Fibroblast of skin of right biceps (primary cell): ENCODE results near the gene GMPR2.
"Not testable (repeated sequence)": the region's sequence is repeated elsewhere in the genome, so short reads cannot be mapped to it uniquely, and the experiment has no call there.

Experiments used
- DNase-seq: peaks from one replicate; pipeline ENCODE4 v3.0.0-alpha.2; 2013

The GMPR2 gene

DNA sequence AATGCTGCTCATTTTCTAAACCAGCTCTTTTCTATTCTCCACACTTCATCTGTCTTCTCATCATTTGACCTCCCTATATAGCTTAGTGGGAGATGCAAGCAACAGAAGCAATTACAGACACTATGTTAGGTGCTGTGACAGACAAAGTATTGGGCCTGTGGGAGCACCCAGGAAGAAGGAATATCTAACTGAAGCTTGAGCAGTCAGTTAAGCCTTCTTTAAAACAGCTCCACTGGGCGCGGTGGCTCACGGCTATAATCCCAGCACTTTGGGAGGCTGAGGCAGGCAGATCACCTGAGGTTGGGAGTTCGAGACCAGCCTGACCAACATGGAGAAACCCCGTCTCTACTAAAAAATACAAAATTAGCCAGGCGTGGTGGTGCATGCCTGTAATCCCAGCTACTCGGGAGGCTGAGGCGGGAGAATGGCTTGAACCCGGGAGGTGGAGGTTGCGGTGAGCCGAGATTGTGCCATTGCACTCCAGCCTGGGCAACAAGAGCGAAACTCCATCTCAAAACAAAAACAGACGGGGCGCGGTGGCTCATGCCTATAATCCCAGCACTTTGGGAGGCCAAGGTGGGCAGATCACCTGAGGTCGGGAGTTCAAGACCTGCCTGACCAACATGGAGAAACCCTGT is 29.4 kb upstream of the GMPR2 start:
- not testable (repeated sequence) for DNase-seq

DNA sequence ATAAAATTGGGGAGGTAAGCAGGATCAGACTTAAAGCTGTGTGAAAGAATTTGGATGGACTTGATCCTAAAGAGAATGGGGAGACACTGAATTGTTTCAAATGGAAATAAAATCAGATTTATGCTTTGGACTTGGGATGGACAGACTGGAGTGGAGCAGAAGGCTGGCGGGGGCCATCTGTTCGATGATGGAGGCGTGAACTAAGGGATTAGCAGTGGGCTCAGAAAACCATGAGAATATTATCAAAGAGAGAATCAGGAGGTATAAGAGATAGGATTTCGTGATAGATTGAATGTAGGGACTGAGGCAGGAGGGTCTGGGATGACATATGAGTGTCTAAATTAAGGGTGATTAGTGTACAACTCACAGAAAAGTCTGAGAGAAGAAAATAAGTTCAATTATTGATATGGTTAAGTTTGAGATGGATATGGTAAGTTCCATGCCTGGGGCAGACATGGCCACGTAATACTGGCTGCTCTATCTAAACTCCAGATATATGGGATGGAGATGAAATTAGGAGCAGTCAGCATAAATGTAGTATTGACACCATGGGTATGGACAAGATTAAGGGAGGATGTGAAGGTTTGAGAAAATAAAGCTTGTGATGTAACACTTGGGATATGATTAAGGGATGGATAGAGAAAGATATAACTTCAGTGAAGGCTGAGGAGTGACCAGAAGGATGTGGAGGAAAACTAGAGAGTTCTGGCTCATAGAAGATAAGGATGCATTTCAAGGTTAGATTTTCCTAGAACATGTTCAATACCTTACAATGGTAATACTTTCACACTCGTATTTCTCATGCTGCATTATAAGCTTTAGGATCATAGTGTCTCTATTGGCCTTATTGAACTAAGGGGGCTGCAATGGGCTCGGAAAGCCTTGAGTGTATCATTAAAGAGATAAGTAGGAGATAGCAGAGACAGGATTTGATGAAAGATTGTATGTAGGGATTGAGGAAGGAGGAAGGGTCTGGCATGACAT is 28.3 kb upstream of the GMPR2 start:
- DNase-seq = no peak

DNA sequence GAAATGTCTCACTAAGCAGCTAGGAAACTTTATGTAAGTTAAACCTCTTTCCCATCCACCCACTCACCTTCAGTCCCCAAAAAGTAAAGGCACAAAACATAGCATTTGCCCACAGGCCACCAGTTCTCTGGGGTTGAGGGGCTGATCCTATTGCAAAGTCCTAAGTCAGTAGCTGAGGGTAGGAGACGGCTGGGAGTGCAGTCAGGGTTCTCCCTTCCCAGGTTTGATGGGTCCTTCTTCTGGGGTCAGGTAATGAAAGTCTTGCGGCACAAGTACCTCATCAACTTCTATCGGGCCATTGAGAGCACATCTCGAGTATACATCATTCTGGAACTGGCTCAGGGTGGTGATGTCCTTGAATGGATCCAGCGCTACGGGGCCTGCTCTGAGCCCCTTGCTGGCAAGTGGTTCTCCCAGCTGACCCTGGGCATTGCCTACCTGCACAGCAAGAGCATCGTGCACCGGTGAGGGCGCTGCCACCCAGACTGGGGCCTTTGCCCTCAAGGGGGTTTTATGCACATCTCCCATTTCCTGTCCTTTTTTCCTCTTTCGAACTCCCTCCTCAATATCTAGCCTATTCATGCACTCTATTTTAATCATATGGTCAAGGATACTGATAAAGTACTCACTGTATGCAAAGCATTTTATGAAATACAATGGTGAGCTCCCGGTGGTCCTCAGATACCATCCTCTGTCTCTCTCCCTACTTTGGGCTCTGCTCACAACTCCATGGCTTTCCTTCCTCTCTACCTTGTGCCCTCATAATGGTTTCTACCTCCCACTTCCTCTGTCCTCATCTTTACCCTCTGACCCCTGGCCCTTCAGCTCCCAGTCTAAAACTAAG is 26.2 kb upstream of the GMPR2 start:
- no peak for DNase-seq

DNA sequence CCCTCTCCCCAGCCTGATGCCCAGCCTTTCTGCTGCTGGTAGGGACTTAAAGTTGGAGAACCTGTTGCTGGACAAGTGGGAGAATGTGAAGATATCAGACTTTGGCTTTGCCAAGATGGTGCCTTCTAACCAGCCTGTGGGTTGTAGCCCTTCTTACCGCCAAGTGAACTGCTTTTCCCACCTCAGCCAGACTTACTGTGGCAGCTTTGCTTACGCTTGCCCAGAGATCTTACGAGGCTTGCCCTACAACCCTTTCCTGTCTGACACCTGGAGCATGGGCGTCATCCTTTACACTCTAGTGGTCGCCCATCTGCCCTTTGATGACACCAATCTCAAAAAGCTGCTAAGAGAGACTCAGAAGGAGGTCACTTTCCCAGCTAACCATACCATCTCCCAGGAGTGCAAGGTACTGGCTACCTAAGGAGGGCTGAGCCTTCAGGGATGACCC is 25.6 kb upstream of the GMPR2 start:
- no peak for DNase-seq

DNA sequence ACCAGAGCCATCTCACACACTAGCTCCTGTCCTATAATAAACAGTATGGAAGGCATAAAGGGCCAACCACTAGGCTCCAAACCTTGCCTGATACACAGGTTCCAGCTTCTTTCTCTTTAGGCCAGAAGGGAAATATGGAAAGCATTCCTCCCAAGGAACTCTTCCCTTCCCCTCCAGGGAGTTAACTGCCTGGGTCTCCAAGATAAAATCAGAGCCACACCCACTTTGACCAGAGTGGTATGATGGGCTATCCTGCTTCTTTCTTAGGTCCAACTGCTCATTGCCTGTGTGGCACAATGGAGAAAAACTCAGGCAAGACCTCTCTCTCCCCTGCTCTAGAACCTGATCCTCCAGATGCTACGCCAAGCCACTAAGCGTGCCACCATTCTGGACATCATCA is 25.1 kb upstream of the GMPR2 start:
- no peak for DNase-seq

DNA sequence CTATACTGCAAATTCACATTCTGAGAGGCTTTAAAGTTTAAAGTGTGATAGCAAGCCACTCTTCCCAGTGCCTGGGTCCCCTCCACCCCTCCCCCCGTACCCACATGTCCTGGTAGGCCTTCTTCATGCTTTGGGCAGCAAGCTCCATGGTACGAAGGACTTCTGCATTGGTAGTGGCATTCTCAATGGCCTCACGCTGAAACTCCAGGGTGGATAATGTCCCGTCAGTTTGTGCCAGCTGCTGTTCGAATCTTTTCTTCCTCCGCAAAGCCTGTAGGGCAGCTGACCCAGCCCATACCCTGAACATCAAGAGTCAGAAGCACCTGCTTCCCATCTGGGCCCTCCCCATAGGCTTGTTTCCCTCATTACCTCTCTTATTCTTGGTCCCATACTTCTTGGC is 21.4 kb upstream of the GMPR2 start:
- no peak for DNase-seq

DNA sequence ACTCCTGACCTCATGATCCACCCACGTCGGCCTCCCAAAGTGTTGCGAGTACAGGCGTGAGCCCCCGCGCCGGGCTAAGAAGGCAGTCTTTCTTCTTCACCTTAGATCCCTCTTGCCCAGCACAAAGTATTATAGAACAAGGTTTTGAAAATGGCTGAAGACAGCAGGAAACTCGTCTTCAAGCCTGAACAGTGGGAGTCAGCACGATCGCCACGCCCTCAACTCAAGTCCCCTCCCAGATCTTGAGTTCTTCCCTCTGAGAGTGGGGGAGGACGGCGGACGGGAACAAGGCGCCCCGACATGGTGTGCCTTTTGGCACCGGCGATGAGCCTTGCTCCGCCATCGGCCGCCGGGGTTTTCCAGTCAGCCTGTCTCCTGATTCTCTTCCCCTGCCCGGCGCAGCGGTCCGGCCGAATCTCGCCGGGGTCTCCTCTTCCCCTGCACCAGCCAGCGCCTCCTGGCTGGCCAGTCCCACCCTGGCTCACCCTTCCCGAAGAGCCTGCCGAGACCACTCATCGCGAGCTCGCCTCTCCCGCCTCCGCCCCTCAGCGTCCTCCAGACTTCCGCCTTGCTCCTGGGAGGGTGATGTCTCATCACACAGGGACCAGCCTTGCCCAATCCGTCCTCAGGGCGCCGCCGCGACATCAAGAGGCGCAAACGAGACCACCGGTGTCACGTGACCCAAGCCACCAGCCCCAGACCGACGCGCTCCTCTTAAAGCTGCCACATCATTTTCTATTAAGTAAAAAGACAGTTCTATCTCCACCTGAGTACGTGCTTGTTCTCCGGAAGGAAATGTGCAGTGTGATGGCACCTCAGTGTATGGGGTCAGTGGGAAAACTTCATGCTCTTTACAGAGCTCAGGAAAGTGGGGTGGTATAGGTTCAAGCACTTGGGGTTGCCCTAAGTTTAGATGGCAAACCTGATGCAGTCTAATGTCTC is 19.5 kb upstream of the GMPR2 start, which contains the start of gene CHMP4A:
Gene CHMP4A (minus strand): TSS at position 565 of the 942 bp plus-strand sequence. CDS start 49 bp downstream, at position 516.
- DNase-seq = peak; percentile 99

DNA sequence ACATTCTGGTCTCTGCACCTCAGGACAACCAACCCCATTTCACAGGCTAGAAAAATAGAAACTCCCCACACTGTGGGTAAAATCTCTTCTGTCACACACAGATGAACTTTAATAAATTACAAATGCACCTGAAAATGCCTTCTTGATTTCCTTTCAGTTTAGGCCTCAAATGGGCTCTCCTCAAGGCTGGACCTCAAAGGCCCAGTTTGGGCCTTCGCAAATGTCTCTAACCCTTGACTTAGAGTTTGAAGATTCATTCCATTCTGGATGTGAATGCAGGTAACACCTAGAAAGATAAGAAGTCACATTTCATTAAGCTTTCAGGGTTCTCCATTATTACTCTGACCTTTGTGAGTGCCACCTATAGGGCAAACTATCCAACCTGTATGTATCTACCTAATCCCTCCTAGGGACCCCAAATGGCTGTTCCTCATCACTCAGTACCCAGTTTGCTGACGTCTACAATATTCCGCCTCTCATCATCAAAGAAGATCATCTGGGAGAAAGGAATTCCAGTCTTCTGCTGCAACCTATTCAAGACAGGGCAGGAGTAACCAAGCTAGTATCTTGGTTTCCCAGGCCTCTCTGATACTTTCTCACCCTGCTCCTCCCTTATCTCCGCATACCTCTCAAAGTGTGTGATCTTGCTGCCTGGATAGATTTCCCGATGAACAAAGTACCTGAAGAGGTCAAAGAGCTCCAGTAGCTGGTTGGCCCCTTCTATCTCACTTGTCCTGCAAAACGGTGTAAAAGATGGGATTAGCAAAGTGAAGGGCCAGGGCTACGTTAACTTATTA is 18.7 kb upstream of the GMPR2 start:
- DNase-seq = no peak

DNA sequence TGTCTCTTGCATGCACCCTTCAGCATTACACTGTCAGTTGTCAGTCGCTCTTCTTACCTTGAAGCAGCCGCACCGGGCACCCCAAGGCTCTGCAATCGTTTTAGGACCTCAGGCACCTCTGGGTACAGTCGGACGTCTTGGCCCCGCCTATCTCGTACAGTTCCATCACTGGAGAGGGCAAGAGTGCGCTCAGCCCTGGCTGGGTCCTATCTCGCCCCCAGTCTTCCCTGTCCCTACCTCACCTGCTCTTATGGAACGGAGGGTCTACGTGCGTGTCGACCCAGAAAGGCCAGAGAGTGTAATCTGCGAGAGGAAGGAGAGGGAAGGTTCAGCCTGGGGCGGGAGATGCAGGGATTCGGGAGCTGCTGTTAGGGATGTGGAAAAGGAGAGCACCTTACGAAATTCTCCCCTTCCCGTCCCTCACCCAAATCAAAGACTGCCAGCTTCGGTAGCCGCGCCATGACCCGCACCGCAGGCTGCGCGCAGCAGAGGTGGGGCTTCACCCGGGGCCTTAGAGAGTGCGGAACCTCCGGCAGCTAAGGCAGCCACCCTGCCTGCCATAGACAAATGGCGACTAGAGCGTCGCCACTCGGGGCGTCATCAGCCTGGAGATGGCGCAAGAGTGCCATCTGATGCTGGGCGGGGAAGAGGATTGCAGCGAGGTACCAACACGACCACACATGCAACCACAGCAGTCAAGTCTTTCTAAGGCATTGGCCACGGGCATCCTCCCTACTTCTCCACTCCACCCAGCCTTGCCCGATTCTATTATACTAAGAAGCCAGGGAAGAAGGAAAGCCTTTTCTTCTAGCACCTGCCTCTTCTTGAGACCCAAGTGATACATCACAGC is 17.0 kb upstream of the GMPR2 start, which contains the start of gene MDP1:
Gene MDP1 (minus strand): TSS at position 572 of the 850 bp plus-strand sequence. CDS start 111 bp downstream, at position 461.
- DNase-seq = peak; percentile 84

DNA sequence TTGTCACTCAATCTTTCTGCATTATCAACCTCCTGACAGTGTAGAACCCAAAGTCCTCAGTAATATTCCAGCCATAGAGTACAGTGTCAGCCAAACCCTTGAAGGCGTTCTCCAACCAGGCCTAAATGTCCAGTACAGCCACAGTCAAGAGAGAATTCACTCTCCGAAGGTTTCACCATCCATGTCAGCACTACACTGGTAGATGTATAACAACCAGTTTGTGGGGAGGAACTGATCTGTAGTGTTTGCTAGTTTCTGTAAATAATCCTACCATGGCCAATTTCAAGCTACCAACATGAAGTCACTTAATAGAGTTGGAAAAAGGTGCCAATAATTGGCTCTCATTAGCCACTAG is 16.4 kb upstream of the GMPR2 start:
- DNase-seq = no peak

DNA sequence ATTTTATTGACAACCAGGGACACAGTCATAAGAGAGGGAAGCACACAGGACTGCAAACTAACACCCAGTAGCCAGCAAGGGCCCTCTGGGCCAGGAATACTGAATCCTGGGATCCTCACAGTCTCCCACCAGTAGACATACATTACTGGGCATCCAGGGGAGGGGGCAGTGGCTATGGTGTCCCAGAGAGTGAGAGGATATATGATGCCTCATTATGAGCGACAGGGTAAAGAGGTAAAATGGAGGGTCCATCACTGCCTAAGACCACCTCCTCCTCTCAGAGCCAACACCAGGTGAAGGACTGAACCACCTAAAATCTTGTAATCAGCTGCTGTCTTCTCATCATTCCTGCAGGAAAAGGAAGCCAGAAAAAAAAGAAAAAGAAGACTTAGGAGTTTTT is 15.9 kb upstream of the GMPR2 start:
- DNase-seq = not testable (repeated sequence)

DNA sequence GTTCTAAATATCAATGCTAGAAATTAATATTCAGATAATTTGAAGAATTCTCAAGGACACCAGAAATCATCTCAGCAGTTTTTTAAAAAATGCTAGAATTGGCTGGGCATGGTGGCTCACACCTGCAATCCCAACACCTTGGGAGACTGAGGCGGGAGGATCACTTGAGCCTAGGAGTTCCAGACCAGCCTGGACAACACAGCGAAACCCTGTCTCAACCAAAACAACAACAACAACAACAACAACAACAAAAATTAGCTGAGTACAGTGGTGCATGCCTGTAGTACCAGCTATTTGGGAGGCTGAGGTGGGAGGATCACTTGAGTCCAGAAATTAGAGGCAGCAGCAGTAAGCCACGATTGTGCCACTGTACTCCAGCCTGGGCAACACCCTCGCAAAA is 13.6 kb upstream of the GMPR2 start:
- DNase-seq = no peak

DNA sequence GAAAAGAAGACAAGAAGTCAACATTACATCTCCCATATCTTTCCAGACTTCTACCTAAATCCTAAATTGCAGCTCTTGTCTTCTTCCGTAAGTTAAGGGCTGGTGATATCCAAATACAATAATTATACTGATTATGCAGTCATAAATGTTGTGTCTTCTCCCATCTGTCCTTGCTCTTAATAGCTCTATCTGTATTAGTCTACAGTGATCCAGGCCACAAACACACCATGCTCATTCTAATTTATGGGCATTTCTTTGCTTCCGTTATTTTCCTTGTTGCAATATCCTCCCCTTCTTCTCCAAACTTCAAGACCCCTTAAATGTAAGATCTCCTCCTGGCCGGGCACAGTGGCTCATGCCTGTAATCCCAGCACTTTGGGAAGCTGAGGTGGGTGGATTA is 13.2 kb upstream of the GMPR2 start:
- DNase-seq = no peak

DNA sequence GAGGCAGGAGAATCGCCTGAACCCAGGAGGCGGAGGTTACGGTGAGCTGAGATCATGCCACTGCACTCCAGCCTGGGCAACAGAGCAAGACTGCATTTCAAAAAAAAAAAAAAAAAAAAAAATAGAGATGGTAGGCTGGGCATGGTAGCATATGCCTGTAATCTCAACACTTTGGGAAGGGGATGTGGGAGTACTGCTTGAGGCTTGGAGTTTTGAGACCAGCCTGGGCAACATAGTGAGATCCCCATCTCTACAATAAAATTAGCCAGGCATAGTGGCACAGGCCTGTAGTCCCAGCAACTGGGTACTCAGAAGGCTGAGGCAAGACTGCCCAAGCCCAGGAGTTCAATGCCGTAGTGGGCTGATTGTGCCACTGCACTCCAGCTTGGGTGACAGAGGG is 9.7 kb upstream of the GMPR2 start:
- DNase-seq = not testable (repeated sequence)

DNA sequence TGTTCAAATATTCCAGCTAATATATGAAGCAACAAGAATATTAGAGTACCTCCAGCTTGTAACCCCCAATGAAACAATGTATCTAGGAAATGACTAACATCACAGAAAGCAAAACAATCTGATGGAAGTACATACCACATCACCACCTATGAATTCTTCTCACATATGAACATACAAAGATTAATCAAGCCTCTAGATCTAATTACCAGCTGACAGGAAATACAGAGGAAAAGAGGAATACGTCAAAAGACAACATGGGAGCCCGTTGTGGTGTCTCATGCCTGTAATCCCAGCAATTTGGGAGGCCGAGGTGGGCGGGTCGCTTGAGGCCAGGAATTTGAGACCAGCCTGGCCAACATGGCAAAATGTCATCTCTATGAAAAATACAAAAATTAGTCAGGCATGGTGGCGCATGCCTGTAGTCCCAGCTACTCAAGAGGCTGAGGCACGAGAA is 8.1 kb upstream of the GMPR2 start:
- DNase-seq = peak; percentile 92

DNA sequence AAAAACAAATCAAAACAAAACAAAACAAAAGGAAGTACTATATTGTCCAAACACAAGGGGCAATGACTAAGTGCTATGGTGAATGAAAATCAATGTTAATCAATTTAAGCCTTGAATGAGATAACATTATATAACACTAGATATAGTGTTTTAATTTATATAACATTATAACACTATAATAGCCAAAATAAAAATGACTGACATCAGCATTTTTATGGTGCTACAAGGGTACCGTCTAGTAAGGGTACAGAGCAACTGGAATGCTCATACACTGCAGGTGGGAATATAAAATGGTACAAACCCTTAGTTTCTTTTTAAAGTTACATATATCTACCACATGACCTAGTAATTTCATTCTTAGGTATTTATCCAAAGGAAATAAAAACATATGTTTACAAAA is 6.3 kb upstream of the GMPR2 start:
- no peak for DNase-seq

DNA sequence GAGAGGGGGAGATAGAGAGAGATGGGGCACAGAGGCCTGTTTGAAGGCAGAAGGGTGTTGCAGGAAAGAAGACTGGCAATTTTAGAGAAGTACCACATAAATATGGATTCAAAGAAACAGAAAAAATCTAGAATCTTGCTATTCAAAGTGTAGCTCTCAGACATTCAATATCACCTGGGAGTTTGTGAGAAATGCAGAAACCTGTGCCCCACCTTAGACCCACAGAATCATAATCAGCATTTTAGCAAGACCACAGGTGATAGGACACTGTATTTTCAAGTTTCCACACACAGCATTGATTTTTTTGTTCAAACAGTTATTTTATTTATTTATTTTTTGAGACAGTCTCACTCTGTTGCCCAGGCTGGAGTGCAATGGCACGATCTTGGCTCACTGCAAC is 3.8 kb upstream of the GMPR2 start:
- no peak for DNase-seq

DNA sequence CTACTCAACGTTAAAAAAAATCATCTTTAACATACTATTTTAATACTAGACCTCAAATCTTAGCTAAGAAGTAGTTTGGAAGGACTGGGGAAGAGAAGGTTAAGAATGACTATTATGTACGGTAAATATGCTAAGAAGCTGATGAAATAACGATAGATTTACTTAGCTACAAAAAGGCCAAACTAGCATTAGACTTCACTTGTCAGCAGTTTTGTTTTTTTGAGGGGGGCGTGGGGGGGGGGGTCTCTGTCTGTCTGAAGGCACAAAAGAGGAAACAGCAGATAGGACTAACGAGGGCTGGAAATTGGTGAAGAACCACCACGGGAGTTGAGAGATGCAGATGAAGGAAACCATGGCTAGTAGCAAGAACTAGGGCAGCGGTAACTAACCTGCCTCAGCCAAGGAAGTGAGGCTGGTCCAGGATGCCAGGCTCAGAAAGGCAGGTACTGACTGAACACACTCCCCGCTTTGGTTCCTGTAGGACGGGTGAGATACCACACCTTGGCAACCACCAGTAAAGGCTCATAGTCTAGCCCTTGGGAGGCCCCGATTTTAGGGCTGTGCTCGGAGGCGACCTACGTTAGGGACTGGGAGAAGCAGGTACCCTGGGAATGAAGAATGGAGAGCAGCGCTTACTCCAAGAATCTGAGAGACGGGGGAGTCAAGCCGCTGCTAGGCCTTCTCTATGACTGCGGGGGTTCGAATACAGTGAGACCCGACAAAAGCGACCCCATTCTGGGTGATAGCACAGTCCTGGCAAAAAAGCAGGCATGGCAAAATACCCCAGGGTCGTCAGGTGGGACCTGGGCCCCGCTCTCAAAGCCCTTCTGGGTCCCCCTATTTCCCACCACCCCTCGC is 1.2 kb upstream of the GMPR2 start:
- no peak for DNase-seq

DNA sequence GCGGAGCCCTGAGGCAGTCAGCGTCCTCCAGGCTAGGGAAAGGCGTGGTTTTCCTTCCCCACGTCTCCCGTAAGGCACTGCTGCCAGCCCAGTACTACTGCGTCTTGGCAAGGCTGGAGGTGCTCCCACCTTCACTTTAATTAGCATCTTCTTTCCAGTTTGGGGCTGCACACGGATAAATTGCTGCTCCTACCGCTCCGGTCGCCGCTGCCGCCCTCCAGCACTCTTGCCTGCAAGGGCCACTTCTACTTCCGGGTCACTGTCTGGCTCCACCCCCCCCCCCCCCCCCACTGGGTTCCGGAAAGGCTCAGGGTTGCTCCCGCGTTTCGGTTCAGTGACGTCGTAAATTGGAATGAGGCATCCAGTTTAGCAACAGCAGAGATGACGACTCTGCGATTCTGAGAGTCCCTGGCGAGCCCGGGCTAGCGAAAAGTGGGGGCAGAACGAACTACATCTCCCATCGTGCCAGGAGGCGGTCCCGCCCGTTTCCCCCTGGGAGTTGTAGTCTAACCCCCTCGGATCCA is 546 bp upstream of the GMPR2 start, which contains the start of gene NEDD8:
Gene NEDD8 (minus strand): TSS at position 247 of the 524 bp plus-strand sequence. CDS start 100 bp downstream, at position 147.
- DNase-seq = peak; percentile 98
